CD4-positive, alpha-beta T cell treated with Interleukin-6 for 4 hours (primary cell): ENCODE results near the gene SLC9A1.

Experiments used
- DNase-seq: peaks from one replicate; pipeline ENCODE4 v3.0.0-alpha.2; 2020; ENCODE audit warnings: mixed read lengths

The SLC9A1 gene

GRCh38 chr1:27060891-27061290 is 94.0 kb downstream of the SLC9A1 start:
- no peak for DNase-seq

GRCh38 chr1:27058966-27059669 is 95.8 kb downstream of the SLC9A1 start:
- no peak for DNase-seq

GRCh38 chr1:27057801-27058625 is 96.9 kb downstream of the SLC9A1 start:
- no peak for DNase-seq

- DNase-seq = no peak
Measured at GRCh38 chr1:27057389-27057788, 97.5 kb downstream of the SLC9A1 start.

- no peak for DNase-seq
Measured at GRCh38 chr1:27053977-27054753, 100.8 kb downstream of the SLC9A1 start.

GRCh38 chr1:27052527-27052926 is 102.4 kb downstream of the SLC9A1 start:
- no peak for DNase-seq

GRCh38 chr1:27049607-27050006 is 105.3 kb downstream of the SLC9A1 start:
- DNase-seq = no peak

GRCh38 chr1:27049100-27049499 is 105.8 kb downstream of the SLC9A1 start:
- DNase-seq = no peak
